K562 (cell line): Measurements from ENCODE around the gene PSMG3. TPM values are rescaled to one million over a fixed set of nuclear protein-coding genes. Genes with fewer than 3 reads are reported as not detected.

Experiments used
- BRF1 ChIP-seq: IDR thresholded peaks from 3 replicates; pipeline ENCODE4 v1.6.1; 2011; ENCODE audit warnings: borderline replicate concordance, mild to moderate bottlenecking; ENCODE audit not compliant: insufficient read length; ENCODE audit errors: extremely low read depth
- DPF2 ChIP-seq: fragments of 450-650 bp; IDR thresholded peaks from 2 replicates; pipeline ENCODE4 v1.6.1; 2016
- RB1 ChIP-seq: fragments of 450-650 bp; IDR thresholded peaks from 2 replicates; pipeline ENCODE4 v1.6.1; 2017; ENCODE audit warnings: low read depth, mild to moderate bottlenecking
- YY1 ChIP-seq, 3 experiments: IDR thresholded peaks; 2 replicates each; pipeline ENCODE4 v1.6.1; 2011; ENCODE audit warnings: low read length in 2 of 3, mild to moderate bottlenecking in 2 of 3, moderate library complexity in 2 of 3, borderline replicate concordance in 1 of 3, control low read depth in 1 of 3, low read depth in 1 of 3; ENCODE audit not compliant: insufficient read depth in 3 of 3, insufficient replicate concordance in 2 of 3, control insufficient read depth in 1 of 3, insufficient read length in 1 of 3; ENCODE audit errors: extremely low read depth in 1 of 3
- ZC3H11A ChIP-seq: IDR thresholded peaks from 2 replicates; pipeline ENCODE4 v1.6.1; 2012; ENCODE audit warnings: low read depth, low read length, improper control_type of control experiment
- ZMIZ1 ChIP-seq, 2 experiments: fragments of 150-350 bp in 1 of 2; IDR thresholded peaks; 2 replicates each; pipeline ENCODE4 v1.6.1; 2012 to 2016; ENCODE audit warnings: low read depth in 2 of 2, low read length in 2 of 2, mild to moderate bottlenecking in 1 of 2, moderate library complexity in 1 of 2
- ZNF146 ChIP-seq: IDR thresholded peaks from one replicate; pipeline ENCODE4 v1.6.1; 2018; ENCODE audit warnings: missing compliant biosample characterization; ENCODE audit not compliant: unreplicated experiment
- polyA plus RNA-seq, 8 experiments: library from polyadenylated mRNA; depleted of rRNA in 4 of 8; stranded (reverse) in 5 of 8; unstranded in 3 of 8; fragments of >200 nt; fragmentation: Nextera tagmentation in 2 of 8; fragmentation: Illumina TruSeq in 1 of 8; extraction: Ambion mirVana in 2 of 8; extraction: Trizol in 1 of 8; gene quantifications; 2 replicates each; pipeline versions ENCODE4 v1.2.1 to v1.2.3, GENCODE V29; 2011 to 2014; ENCODE audit warnings: inconsistent platforms in 1 of 8, missing spikeins in 1 of 8
- total RNA-seq, 7 experiments: library from RNA; depleted of rRNA in 6 of 7; stranded (reverse); fragments of >200 nt in 6 of 7; fragmentation: Illumina TruSeq in 2 of 7; extraction: Trizol in 2 of 7; gene quantifications; 2 replicates each; pipeline versions ENCODE4 v1.2.1 to v1.2.3, GENCODE V29; 2011 to 2021; ENCODE audit warnings: low replicate concordance in 1 of 7
- TF ChIP-seq, protein P1 (sequence below): sonication (generic); formaldehyde crosslinking; IDR thresholded peaks from 2 replicates; pipeline ENCODE4 v1.8.1; 2023; ENCODE audit warnings: missing genetic modification reagents, mild to moderate bottlenecking, borderline replicate concordance
- TF ChIP-seq, protein P2 (sequence below): fragments of 450-650 bp; IDR thresholded peaks from 2 replicates; pipeline ENCODE4 v1.6.1; 2016; ENCODE audit warnings: antibody characterized with exemption

PSMG3 gene
- total and polyA plus RNA-seq, 9 of the 15 experiments (the other 6 are each of a cell fraction or from before 2014, with no cell fraction given): 34.8 to 122 (median 80.1) TPM

DNA sequence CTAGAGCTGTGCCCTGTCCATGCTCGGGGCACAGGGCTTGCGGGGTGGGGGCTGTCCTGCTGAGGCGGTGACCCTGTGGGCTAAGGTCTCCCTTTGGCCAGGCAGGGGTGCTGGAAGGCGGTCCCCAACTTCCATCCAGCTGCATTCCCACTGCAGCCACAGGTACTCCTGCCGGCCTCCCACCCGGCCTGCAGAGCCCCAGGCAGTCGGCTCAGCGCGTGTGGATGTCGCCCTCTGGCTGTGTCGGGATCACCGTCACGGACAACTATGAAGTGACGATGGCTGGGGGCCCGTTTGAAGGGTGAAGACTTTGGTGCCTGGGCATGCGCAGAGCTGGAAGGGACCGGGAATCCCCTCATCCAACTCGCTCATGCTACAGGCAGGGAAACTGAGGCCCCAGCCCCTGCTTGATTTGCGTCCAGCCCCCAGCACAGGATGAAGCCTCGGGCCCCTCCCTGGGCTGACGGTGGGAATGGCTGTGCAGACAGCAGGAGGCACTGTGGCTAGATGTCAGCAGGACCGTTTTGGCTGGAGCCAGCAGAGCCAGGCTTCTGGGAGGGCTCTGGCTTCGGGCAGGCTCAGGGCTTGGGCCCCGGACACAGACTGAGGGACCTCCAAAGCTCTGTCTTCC lies 11.5 kb downstream of the PSMG3 start (continued):
- TF ChIP-seq, protein P1, sequence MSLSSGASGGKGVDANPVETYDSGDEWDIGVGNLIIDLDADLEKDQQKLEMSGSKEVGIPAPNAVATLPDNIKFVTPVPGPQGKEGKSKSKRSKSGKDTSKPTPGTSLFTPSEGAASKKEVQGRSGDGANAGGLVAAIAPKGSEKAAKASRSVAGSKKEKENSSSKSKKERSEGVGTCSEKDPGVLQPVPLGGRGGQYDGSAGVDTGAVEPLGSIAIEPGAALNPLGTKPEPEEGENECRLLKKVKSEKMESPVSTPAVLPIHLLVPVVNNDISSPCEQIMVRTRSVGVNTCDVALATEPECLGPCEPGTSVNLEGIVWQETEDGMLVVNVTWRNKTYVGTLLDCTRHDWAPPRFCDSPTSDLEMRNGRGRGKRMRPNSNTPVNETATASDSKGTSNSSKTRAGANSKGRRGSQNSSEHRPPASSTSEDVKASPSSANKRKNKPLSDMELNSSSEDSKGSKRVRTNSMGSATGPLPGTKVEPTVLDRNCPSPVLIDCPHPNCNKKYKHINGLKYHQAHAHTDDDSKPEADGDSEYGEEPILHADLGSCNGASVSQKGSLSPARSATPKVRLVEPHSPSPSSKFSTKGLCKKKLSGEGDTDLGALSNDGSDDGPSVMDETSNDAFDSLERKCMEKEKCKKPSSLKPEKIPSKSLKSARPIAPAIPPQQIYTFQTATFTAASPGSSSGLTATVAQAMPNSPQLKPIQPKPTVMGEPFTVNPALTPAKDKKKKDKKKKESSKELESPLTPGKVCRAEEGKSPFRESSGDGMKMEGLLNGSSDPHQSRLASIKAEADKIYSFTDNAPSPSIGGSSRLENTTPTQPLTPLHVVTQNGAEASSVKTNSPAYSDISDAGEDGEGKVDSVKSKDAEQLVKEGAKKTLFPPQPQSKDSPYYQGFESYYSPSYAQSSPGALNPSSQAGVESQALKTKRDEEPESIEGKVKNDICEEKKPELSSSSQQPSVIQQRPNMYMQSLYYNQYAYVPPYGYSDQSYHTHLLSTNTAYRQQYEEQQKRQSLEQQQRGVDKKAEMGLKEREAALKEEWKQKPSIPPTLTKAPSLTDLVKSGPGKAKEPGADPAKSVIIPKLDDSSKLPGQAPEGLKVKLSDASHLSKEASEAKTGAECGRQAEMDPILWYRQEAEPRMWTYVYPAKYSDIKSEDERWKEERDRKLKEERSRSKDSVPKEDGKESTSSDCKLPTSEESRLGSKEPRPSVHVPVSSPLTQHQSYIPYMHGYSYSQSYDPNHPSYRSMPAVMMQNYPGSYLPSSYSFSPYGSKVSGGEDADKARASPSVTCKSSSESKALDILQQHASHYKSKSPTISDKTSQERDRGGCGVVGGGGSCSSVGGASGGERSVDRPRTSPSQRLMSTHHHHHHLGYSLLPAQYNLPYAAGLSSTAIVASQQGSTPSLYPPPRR: no peak
- TF ChIP-seq ZC3H11A (no peak), ZNF146 (CRISPR knock-in tag) (no peak), RB1 (0 out of 2 replicates have a peak, but pooled peaks have one; percentile 44), ZMIZ1 (IDR thresholded peaks at IDR 0.05; ENCODE audit: low read depth in 2 of 2, low read length in 2 of 2) (no peak), BRF1 (no peak), DPF2 (0 out of 2 replicates have a peak, but pooled peaks have one; percentile 26), YY1 (IDR thresholded peaks at IDR 0.05; ENCODE audit: borderline replicate concordance in 1 of 3, control insufficient read depth in 1 of 3, extremely low read depth in 1 of 3, insufficient read depth in 3 of 3, insufficient read length in 1 of 3, insufficient replicate concordance in 2 of 3, low read depth in 1 of 3, low read length in 2 of 3) (peak in 1 of 3 experiments; percentile 12)
- TF ChIP-seq, protein P2, sequence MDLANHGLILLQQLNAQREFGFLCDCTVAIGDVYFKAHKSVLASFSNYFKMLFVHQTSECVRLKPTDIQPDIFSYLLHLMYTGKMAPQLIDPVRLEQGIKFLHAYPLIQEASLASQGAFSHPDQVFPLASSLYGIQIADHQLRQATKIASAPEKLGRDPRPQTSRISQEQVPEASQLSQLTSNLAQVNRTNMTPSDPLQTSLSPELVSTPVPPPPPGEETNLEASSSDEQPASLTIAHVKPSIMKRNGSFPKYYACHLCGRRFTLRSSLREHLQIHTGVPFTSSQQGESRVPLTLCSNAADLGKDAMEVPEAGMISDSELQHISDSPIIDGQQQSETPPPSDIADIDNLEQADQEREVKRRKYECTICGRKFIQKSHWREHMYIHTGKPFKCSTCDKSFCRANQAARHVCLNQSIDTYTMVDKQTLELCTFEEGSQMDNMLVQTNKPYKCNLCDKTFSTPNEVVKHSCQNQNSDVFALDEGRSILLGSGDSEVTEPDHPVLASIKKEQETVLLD: peak; percentile 78
